IPS-18c (cell line): ENCODE results near the gene PROC.

Experiments used
- H3K4me3 ChIP-seq: 2 replicates; pipeline ENCODE4 v1.7.0; 2013; ENCODE audit warnings: low read depth, mild to moderate bottlenecking, low read length, moderate library complexity; ENCODE audit not compliant: insufficient read depth
- H3K9me3 ChIP-seq: one replicate; pipeline ENCODE4 v1.6.1; 2013; ENCODE audit warnings: mild to moderate bottlenecking, low read length, moderate library complexity; ENCODE audit not compliant: control insufficient read depth, insufficient read depth

PROC gene

DNA sequence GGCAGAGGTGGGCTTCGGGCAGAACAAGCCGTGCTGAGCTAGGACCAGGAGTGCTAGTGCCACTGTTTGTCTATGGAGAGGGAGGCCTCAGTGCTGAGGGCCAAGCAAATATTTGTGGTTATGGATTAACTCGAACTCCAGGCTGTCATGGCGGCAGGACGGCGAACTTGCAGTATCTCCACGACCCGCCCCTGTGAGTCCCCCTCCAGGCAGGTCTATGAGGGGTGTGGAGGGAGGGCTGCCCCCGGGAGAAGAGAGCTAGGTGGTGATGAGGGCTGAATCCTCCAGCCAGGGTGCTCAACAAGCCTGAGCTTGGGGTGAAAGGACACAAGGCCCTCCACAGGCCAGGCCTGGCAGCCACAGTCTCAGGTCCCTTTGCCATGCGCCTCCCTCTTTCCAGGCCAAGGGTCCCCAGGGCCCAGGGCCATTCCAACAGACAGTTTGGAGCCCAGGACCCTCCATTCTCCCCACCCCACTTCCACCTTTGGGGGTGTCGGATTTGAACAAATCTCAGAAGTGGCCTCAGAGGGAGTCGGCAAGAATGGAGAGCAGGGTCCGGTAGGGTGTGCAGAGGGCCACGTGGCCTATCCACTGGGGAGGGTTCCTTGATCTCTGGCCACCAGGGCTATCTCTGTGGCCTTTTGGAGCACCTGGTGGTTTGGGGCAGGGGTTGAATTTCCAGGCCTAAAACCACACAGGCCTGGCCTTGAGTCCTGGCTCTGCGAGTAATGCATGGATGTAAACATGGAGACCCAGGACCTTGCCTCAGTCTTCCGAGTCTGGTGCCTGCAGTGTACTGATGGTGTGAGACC lies at the start of gene PROC:
Gene PROC (plus strand): TSS at position 128 of the 812 bp plus-strand sequence. CDS start 1,516 bp downstream, outside the sequence.
- H3K9me3 ChIP-seq = no peaks in the 10 kb centered on the region
- no peak within 1 kb of the TSS for H3K4me3 ChIP-seq

- Histone ChIP-seq H3K9me3 (peaks cover 6% of the 10 kb centered on the region), H3K4me3 (no peak overlapping the region; the same call in 1 of the 2 replicates)
Observed at GRCh38 chr2:127370010-127370409, 48.2 kb upstream of the PROC start.

DNA sequence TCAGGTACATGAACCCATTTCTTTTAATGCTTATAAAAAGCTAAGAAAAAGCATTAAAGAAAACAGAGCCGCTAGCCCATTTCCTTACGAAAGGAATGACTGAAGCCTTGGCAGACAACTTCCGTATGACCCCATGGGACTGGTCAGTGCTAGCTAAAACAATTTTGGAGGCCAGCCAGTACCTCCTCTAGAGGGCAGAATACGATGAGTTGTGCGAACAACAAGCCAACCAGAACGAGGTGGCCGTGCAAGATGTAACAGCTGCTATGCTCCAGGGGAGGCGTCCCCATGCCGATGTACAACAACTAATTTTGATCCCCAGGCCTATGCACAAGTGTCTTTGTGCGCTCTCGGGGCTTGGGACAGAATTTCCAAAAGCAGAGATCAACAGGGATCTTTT lies 47.2 kb upstream of the PROC start:
- H3K9me3 ChIP-seq = peaks cover 8% of the 10 kb centered on the region

GRCh38 chr2:127373362-127374083 lies 44.7 kb upstream of the PROC start:
- H3K4me3 ChIP-seq = no peak overlapping the region
- peaks cover 10% of the 10 kb centered on the region for H3K9me3 ChIP-seq

More for the DNA sequence above, 47.2 kb upstream of the PROC start:
- H3K4me3 ChIP-seq = no peak overlapping the region

DNA sequence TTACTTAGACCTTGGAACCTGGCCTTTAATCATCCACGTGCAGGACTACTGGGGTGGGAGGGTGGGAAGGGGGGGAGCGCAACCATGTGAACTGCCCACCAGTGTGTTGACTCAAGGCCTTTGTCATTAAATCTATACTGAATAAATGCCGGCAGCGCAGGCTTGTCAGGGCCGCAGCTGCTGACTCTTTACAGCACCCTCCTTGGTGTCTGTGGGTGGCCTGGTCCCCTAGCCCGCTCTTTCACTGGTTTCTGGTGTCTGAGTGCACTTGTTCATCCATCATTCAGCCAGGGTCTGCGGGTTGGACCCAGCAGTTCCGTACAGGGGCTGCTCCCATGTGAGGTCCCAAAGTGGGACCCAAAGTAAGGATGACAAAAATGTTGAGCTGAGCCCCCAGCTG lies 42.0 kb upstream of the PROC start:
- no peak overlapping the region for H3K4me3 ChIP-seq
- H3K9me3 ChIP-seq = peaks cover 8% of the 10 kb centered on the region

DNA sequence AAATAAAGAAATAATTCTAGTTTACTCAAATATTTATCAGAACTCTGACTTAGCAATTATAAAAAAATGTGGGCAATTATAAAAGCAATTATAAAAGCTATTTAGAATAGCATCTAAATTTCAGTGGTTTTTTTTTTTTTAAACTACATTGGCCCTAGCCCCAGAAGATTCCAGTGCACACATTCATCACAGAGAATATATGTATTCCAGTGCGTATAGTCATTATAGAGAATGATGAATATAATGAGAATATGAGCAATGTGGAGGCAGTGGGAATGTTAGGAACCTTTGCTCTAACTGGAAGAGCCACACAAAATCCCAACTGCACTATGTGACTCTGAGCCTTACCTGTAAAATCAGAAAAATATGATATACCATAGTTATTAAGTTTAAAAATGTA lies 41.0 kb upstream of the PROC start:
- peaks cover 5% of the 10 kb centered on the region for H3K9me3 ChIP-seq
- H3K4me3 ChIP-seq = no peak overlapping the region

DNA sequence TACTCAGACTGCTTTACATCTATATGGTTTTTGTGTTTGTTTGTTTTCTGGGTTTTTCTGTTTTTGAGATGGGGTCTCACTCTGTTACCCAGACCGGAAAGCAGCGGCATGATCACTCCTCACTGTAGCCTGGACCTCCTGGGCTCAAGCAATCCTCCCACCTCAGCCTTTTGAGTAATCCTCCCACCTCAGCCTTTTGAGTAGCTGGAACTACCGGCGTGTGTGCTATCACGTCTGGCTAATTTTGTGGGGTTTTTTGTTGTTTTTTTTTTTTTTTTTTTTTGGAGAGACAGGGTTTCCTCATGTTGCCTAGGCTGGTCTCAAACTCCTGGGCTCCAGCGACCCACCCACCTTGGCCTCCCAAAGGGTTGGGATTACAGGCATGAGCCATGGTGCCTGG lies 39.5 kb upstream of the PROC start:
- Histone ChIP-seq H3K9me3 (peaks cover 4% of the 10 kb centered on the region), H3K4me3 (no peak overlapping the region)

DNA sequence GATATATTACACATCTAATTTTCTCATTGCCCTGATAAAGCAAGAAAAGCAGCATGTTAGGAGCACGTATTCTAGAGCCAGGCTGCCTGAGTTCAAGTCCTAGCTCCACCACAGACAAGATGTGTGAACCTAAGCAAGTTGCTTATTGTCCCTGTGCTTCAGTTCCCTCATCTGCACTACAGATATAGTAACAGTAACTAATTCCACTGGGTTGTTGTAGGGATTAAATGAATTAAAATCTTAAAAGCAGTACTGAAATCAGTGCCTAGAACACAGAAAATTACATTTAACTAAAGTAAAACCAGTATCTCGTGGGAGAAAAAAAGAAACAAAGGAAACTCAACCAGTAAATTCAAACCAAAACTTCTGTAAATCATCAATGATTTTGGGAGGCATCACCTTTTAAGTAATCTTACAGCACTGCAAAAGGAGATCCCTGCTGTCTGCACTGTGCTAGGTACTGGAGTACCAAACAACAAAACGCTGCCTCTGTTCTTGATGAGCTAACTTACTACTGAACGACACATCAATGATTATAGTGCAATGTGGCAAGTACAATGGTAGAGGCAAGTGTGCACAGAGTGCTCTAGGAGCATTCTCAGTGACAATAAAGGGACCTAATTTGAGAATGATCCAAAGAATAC lies 38.4 kb upstream of the PROC start:
- Histone ChIP-seq H3K9me3 (peaks cover 4% of the 10 kb centered on the region), H3K4me3 (no peak overlapping the region)

DNA sequence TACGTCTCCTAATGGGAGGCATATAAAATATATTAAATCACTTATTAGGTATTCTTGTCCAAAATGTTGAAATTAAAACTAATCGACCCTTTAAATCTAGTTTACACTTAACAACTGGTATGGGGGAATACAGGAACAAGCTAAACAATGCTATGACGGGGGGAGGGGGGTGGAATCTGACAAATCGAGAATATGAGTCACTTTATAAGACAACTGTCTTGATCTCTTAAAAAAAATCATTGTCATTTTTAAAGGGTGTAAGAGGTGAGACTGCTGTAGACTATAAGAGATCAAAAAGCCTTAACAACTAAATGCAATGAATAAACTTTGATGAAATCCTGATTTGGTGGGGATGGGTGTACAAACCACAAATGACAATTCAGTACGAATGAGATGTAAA lies 36.5 kb upstream of the PROC start:
- H3K9me3 ChIP-seq = no peaks in the 10 kb centered on the region
- H3K4me3 ChIP-seq = no peak overlapping the region

DNA sequence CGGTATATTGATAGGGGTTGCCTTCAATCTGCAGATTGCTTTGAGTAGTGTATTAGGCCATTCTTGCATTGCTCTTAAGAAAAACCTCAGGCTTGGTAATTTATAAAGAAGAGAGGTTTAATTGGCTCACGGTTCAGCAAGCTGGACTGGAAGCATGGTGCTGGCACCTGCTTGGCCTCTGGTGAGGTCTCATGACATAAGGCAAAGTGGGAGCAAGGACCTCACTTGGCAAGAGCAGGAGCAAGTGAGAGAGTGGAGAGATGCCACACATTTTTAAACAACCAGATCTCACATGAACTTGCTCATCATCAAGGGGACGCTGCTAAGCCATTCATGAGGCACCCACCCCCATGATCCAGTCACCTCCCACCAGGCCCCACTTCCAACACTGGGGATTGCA lies 35.4 kb upstream of the PROC start:
- H3K4me3 ChIP-seq = no peak overlapping the region

DNA sequence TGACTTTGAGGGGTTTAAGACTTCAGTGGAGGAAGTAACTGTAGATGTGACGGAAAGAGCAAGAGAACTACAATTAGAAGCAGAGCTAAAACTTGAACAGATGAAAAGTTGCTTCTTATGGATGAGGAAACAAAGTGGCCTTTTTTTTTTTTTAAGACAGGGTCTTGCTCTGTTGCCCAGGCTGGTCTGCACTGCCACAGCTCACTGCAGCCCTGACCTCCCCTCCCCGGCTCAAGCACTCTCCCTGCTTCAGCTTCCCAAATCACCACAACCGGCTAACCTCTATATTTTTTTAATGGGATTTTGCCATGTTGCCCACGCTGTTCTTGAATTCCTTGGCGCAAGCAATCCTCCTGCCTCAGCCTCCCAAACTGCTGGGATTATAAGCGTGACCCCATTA lies 33.7 kb upstream of the PROC start:
- no peaks in the 10 kb centered on the region for H3K9me3 ChIP-seq

More for the DNA sequence above, 35.4 kb upstream of the PROC start:
- H3K9me3 ChIP-seq = no peaks in the 10 kb centered on the region

GRCh38 chr2:127386246-127386645 lies 32.0 kb upstream of the PROC start:
- Histone ChIP-seq H3K9me3 (no peaks in the 10 kb centered on the region), H3K4me3 (no peak overlapping the region)

More for the DNA sequence above, 33.7 kb upstream of the PROC start:
- H3K4me3 ChIP-seq = no peak overlapping the region

DNA sequence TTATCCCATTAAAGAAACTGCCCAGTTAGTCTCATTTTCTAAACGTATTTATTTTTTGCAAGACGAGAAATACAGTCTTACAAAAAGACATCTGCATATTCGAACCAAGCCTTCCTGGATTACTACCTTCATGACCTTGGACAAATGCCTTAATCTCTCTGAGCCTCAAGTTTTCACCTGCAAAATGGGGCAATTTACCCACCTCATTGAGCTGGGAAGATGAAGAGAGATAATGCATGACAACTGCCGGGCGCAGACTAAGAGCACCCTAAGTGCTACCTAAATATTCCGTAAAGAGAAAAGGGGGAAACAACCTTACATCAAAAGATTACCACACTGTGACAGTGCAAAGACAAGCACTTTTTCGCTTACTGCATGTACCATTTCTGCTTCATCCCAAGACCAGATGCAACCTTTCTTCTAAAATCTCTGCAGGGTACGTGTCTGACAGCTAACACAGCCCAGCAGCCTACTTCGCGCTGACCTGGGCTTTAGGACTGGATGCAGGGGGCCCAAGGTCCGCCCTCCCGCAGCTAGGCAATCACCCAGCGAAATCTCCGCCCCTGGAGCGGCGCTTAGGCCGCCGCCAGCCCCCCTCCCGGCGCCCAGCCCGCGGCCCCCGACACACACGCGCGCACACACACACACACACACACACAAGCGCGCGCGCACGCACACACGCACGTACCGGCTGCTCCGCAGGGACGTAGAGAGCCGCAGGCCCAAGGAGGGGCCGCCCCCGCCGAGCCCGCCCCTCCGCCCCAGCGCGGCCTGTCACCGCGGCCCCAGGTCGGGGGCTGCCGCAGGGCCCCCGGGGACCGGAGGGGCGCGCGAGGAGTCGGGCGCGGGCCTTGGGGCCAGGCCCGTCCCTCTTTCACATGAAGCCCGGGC lies 31.2 kb upstream of the PROC start:
- H3K4me3 ChIP-seq = peak overlapping the region; percentile 94
- no peaks in the 10 kb centered on the region for H3K9me3 ChIP-seq

- Histone ChIP-seq H3K9me3 (no peaks in the 10 kb centered on the region), H3K4me3 (peak within 1 kb of the TSS; percentile 94)
Observed at GRCh38 chr2:127387655-127388422, 30.4 kb upstream of the PROC start, which contains the start of gene MAP3K2. TSS of gene MAP3K2 (minus strand) at chr2:127387975. CDS start at chr2:127343129, 44,846 bp downstream.

- Histone ChIP-seq H3K4me3 (peak overlapping the region; percentile 69), H3K9me3 (no peaks in the 10 kb centered on the region)
Observed at GRCh38 chr2:127388423-127389164, 29.6 kb upstream of the PROC start.
